Activated CD4-positive, alpha-beta memory T cell treated with anti-CD3 and anti-CD28 coated beads for 36 hours (primary cell): ENCODE results near the gene SLC2A13. TPM values are rescaled to one million over a fixed set of nuclear protein-coding genes. Genes with fewer than 3 reads are reported as not detected.
"Not testable (repeated sequence)": the region's sequence is repeated elsewhere in the genome, so short reads cannot be mapped to it uniquely, and the experiment has no call there.

Experiments
- CTCF ChIA-PET: fragments of 350-600 bp; sonication (Branson Sonifier 250); formaldehyde crosslinking; loops from one replicate; lab custom pipeline; 2021; ENCODE audit warnings: antibody characterized with exemption, inconsistent platforms; lab: Charles Lee
- POLR2A ChIA-PET: fragments of 350-600 bp; sonication (Branson Sonifier 250); formaldehyde crosslinking; loops from one replicate; lab custom pipeline; 2021; ENCODE audit warnings: antibody characterized with exemption; lab: Charles Lee
- DNase-seq: peaks from one replicate; pipeline ENCODE4 v3.0.0-alpha.2; 2020
- H3K27ac Mint-ChIP-seq: one replicate; pipeline ENCODE4 v1.8.0; 2021; ENCODE audit warnings: mixed read lengths
- H3K27me3 Mint-ChIP-seq: one replicate; pipeline ENCODE4 v1.8.0; 2021; ENCODE audit warnings: mixed read lengths
- H3K36me3 Mint-ChIP-seq: one replicate; pipeline ENCODE4 v1.8.0; 2021; ENCODE audit warnings: mixed read lengths
- H3K4me1 Mint-ChIP-seq: one replicate; pipeline ENCODE4 v1.8.0; 2021; ENCODE audit warnings: low read depth, mixed read lengths
- H3K4me3 Mint-ChIP-seq: one replicate; pipeline ENCODE4 v1.8.0; 2021; ENCODE audit warnings: mild to moderate bottlenecking, mixed read lengths
- H3K9me3 Mint-ChIP-seq: one replicate; pipeline ENCODE4 v1.8.0; 2021; ENCODE audit warnings: mixed read lengths
- intact Hi-C: fragments of 100-400 bp; cut with micrococcal nuclease; formaldehyde crosslinking; loops from one replicate; pipeline ENCODE4 v1.15.1; 2023
- total RNA-seq, 2 experiments: library from RNA; stranded (reverse); gene quantifications; one replicate each; pipeline ENCODE4 v1.2.3, GENCODE V29; 2021

SLC2A13 gene
- total RNA-seq, 2 experiments from 2014 or later, result 3.4 to 3.8 TPM

- no peaks in the 10 kb centered on the region for H3K36me3 Mint-ChIP-seq
- intact Hi-C loops, result no loop called here
- H3K9me3 Mint-ChIP-seq, result no peaks in the 10 kb centered on the region
- CTCF ChIA-PET, result interaction anchor here (1.5 kb wide), 1 partner anchor 68 kb away, joined by 3 read pairs; no protein-coding TSS in a partner anchor
- no peak for DNase-seq
- H3K4me1 Mint-ChIP-seq, result no peaks in the 10 kb centered on the region
- no peaks in the 10 kb centered on the region for H3K27me3 Mint-ChIP-seq
- POLR2A ChIA-PET, result no interaction called here
- no peak overlapping the region for H3K4me3 Mint-ChIP-seq
- H3K27ac Mint-ChIP-seq, result no peak overlapping the region
Measured at GRCh38 chr12:40058721-40059190, 47.1 kb downstream of the SLC2A13 start.

- Mint-ChIP-seq H3K27me3 (no peaks in the 10 kb centered on the region), H3K4me3 (no peak overlapping the region), H3K36me3 (no peaks in the 10 kb centered on the region)
Measured at GRCh38 chr12:40056373-40056772, 49.5 kb downstream of the SLC2A13 start.

GRCh38 chr12:40055776-40056175 is 50.1 kb downstream of the SLC2A13 start:
- no peaks in the 10 kb centered on the region for H3K9me3 Mint-ChIP-seq
- POLR2A ChIA-PET, result no interaction called here
- intact Hi-C loops, result no loop called here
- no peak overlapping the region for H3K27ac Mint-ChIP-seq
- CTCF ChIA-PET, result no interaction called here
- no peaks in the 10 kb centered on the region for H3K4me1 Mint-ChIP-seq
- H3K4me3 Mint-ChIP-seq, result no peak overlapping the region
- DNase-seq, result no peak
- no peaks in the 10 kb centered on the region for H3K27me3 Mint-ChIP-seq
- no peaks in the 10 kb centered on the region for H3K36me3 Mint-ChIP-seq

More at GRCh38 chr12:40056373-40056772, 49.5 kb downstream of the SLC2A13 start:
- Mint-ChIP-seq H3K27ac (no peak overlapping the region), H3K9me3 (no peaks in the 10 kb centered on the region), H3K4me1 (no peaks in the 10 kb centered on the region)
- CTCF ChIA-PET, result no interaction called here
- POLR2A ChIA-PET, result no interaction called here
- no peak for DNase-seq
- intact Hi-C loops, result no loop called here

GRCh38 chr12:40055228-40055579 is 50.7 kb downstream of the SLC2A13 start:
- no peak overlapping the region for H3K4me3 Mint-ChIP-seq
- H3K27ac Mint-ChIP-seq, result no peak overlapping the region
- H3K9me3 Mint-ChIP-seq, result no peaks in the 10 kb centered on the region
- no peaks in the 10 kb centered on the region for H3K27me3 Mint-ChIP-seq
- no peaks in the 10 kb centered on the region for H3K36me3 Mint-ChIP-seq
- H3K4me1 Mint-ChIP-seq, result no peaks in the 10 kb centered on the region
- ChIA-PET POLR2A (no interaction called here), CTCF (no interaction called here)
- DNase-seq, result no peak
- intact Hi-C loops, result no loop called here

- POLR2A ChIA-PET, result no interaction called here
- Mint-ChIP-seq H3K9me3 (no peaks in the 10 kb centered on the region), H3K36me3 (no peaks in the 10 kb centered on the region), H3K27me3 (no peaks in the 10 kb centered on the region), H3K4me1 (no peaks in the 10 kb centered on the region), H3K4me3 (no peak overlapping the region), H3K27ac (no peak overlapping the region)
- intact Hi-C loops, result no loop called here
- CTCF ChIA-PET, result interaction anchor here (1.4 kb wide), 1 partner anchor 8 kb away, joined by 4 read pairs; no protein-coding TSS in a partner anchor
- no peak for DNase-seq
Measured at GRCh38 chr12:40054555-40055227, 51.2 kb downstream of the SLC2A13 start.

- ChIA-PET CTCF (no interaction called here), POLR2A (no interaction called here)
- Mint-ChIP-seq H3K9me3 (no peaks in the 10 kb centered on the region), H3K4me3 (no peak overlapping the region), H3K27me3 (no peaks in the 10 kb centered on the region), H3K27ac (no peak overlapping the region), H3K4me1 (no peaks in the 10 kb centered on the region), H3K36me3 (no peaks in the 10 kb centered on the region)
- intact Hi-C loops, result no loop called here
- no peak for DNase-seq
Measured at GRCh38 chr12:40049268-40049667, 56.6 kb downstream of the SLC2A13 start.

GRCh38 chr12:40047002-40047401 is 58.9 kb downstream of the SLC2A13 start:
- CTCF ChIA-PET, result interaction anchor here (1.1 kb wide), 1 partner anchor 25 kb away, joined by 3 read pairs; no protein-coding TSS in a partner anchor
- H3K27ac Mint-ChIP-seq, H3K27me3 Mint-ChIP-seq, H3K4me1 Mint-ChIP-seq, DNase-seq, H3K4me3 Mint-ChIP-seq, POLR2A ChIA-PET, H3K36me3 Mint-ChIP-seq, H3K9me3 Mint-ChIP-seq, intact Hi-C loops: not testable (repeated sequence)

- H3K9me3 Mint-ChIP-seq, result no peaks in the 10 kb centered on the region
- H3K36me3 Mint-ChIP-seq, result no peaks in the 10 kb centered on the region
- no peaks in the 10 kb centered on the region for H3K27me3 Mint-ChIP-seq
- peaks cover 2% of the 10 kb centered on the region for H3K4me1 Mint-ChIP-seq
- intact Hi-C loops, result no loop called here
- ChIA-PET CTCF (interaction anchor here (1.1 kb wide), 1 partner anchor 27 kb away, joined by 3 read pairs; no protein-coding TSS in a partner anchor), POLR2A (no interaction called here)
- no peak overlapping the region for H3K27ac Mint-ChIP-seq
- DNase-seq, result no peak
- H3K4me3 Mint-ChIP-seq, result no peak overlapping the region
Measured at GRCh38 chr12:40045656-40046055, 60.2 kb downstream of the SLC2A13 start.

GRCh38 chr12:40044396-40044795 is 61.5 kb downstream of the SLC2A13 start:
- ChIA-PET CTCF (no interaction called here), POLR2A (no interaction called here)
- no peak overlapping the region for H3K4me3 Mint-ChIP-seq
- DNase-seq, result no peak
- no peaks in the 10 kb centered on the region for H3K9me3 Mint-ChIP-seq
- intact Hi-C loops, result no loop called here
- no peaks in the 10 kb centered on the region for H3K27me3 Mint-ChIP-seq
- H3K4me1 Mint-ChIP-seq, result peaks cover 3% of the 10 kb centered on the region
- H3K36me3 Mint-ChIP-seq, result no peaks in the 10 kb centered on the region
- no peak overlapping the region for H3K27ac Mint-ChIP-seq

- no peaks in the 10 kb centered on the region for H3K36me3 Mint-ChIP-seq
- H3K27me3 Mint-ChIP-seq, result no peaks in the 10 kb centered on the region
- intact Hi-C loops, result no loop called here
- POLR2A ChIA-PET, result no interaction called here
- no peaks in the 10 kb centered on the region for H3K9me3 Mint-ChIP-seq
- peaks cover 3% of the 10 kb centered on the region for H3K4me1 Mint-ChIP-seq
- CTCF ChIA-PET, result interaction anchor here (1.0 kb wide), 1 partner anchor 28 kb away, joined by 3 read pairs; no protein-coding TSS in a partner anchor
- no peak for DNase-seq
- no peak overlapping the region for H3K4me3 Mint-ChIP-seq
- no peak overlapping the region for H3K27ac Mint-ChIP-seq
Measured at GRCh38 chr12:40039598-40039997, 66.3 kb downstream of the SLC2A13 start.

- POLR2A ChIA-PET, result no interaction called here
Measured at GRCh38 chr12:40038619-40039018, 67.3 kb downstream of the SLC2A13 start.

GRCh38 chr12:40034712-40035111 is 71.2 kb downstream of the SLC2A13 start:
- no peak for DNase-seq
- Mint-ChIP-seq H3K9me3 (no peaks in the 10 kb centered on the region), H3K27me3 (no peaks in the 10 kb centered on the region), H3K27ac (no peak overlapping the region), H3K36me3 (no peaks in the 10 kb centered on the region), H3K4me3 (no peak overlapping the region), H3K4me1 (peaks cover 1% of the 10 kb centered on the region)
- POLR2A ChIA-PET, result no interaction called here
- CTCF ChIA-PET, result interaction anchor here (1.0 to 1.1 kb wide), 2 partner anchors 9 to 23 kb away, joined by 3 to 6 read pairs; no protein-coding TSS in a partner anchor
- intact Hi-C loops, result no loop called here

More at GRCh38 chr12:40038619-40039018, 67.3 kb downstream of the SLC2A13 start:
- Mint-ChIP-seq H3K27ac (no peak overlapping the region), H3K9me3 (no peaks in the 10 kb centered on the region), H3K4me1 (peaks cover 2% of the 10 kb centered on the region), H3K36me3 (no peaks in the 10 kb centered on the region), H3K27me3 (no peaks in the 10 kb centered on the region), H3K4me3 (no peak overlapping the region)
- no peak for DNase-seq
- intact Hi-C loops, result no loop called here
- CTCF ChIA-PET, result no interaction called here

- CTCF ChIA-PET, result interaction anchor here (1.0 to 1.2 kb wide), 3 partner anchors 9 to 73 kb away, joined by 3 to 6 read pairs (median 3); no protein-coding TSS in a partner anchor
- no peaks in the 10 kb centered on the region for H3K36me3 Mint-ChIP-seq
Measured at GRCh38 chr12:40034156-40034555, 71.7 kb downstream of the SLC2A13 start.

More at GRCh38 chr12:40034156-40034555, 71.7 kb downstream of the SLC2A13 start:
- Mint-ChIP-seq H3K9me3 (no peaks in the 10 kb centered on the region), H3K4me1 (no peaks in the 10 kb centered on the region), H3K4me3 (no peak overlapping the region), H3K27ac (no peak overlapping the region), H3K27me3 (no peaks in the 10 kb centered on the region)
- no peak for DNase-seq
- POLR2A ChIA-PET, result no interaction called here
- intact Hi-C loops, result no loop called here
